Loucy (cell line): Measurements from ENCODE around the gene PRR5L.

Experiments
- CTCF ChIP-seq: fragments of 200-600 bp; sonication (generic); conservative IDR thresholded peaks from 2 replicates; pipeline ENCODE4 v1.5.1; 2014; ENCODE audit warnings: mild to moderate bottlenecking, antibody characterized with exemption, low read length
- EZH2phosphoT487 ChIP-seq: fragments of 200-600 bp; IDR thresholded peaks from 2 replicates; pipeline ENCODE4 v1.6.1; 2018; ENCODE audit warnings: antibody characterized with exemption, mild to moderate bottlenecking, moderate library complexity, borderline replicate concordance

- TF ChIP-seq CTCF (no peak), EZH2phosphoT487 (no peak)
Observed at GRCh38 chr11:36453678-36454077, 157.6 kb downstream of the PRR5L start.
